Endothelial cell (in vitro differentiated cells): ENCODE results near the gene NAV3. TPM values are rescaled to one million over a fixed set of nuclear protein-coding genes. Genes with fewer than 3 reads are reported as not detected.

Experiments
- DNase-seq: peaks from one replicate; pipeline ENCODE4 v3.0.0; 2021; ENCODE audit warnings: low spot score
- H3K27ac Mint-ChIP-seq: one replicate; pipeline ENCODE4 v1.8.0; 2021; ENCODE audit warnings: mixed read lengths, inconsistent platforms; ENCODE audit not compliant: unreplicated experiment
- H3K27me3 Mint-ChIP-seq: one replicate; pipeline ENCODE4 v1.8.0; 2021; ENCODE audit warnings: mild to moderate bottlenecking, moderate library complexity, mixed read lengths, inconsistent platforms; ENCODE audit not compliant: unreplicated experiment
- H3K36me3 Mint-ChIP-seq: one replicate; pipeline ENCODE4 v1.8.0; 2021; ENCODE audit warnings: mild to moderate bottlenecking, low read depth, mixed read lengths, inconsistent platforms; ENCODE audit not compliant: unreplicated experiment
- H3K4me1 Mint-ChIP-seq: one replicate; pipeline ENCODE4 v1.8.0; 2021; ENCODE audit warnings: mild to moderate bottlenecking, mixed read lengths, inconsistent platforms; ENCODE audit not compliant: unreplicated experiment
- H3K4me3 Mint-ChIP-seq: one replicate; pipeline ENCODE4 v1.8.0; 2021; ENCODE audit warnings: mild to moderate bottlenecking, mixed read lengths, inconsistent platforms; ENCODE audit not compliant: unreplicated experiment
- H3K9me3 Mint-ChIP-seq: one replicate; pipeline ENCODE4 v1.8.0; 2021; ENCODE audit warnings: mixed read lengths, inconsistent platforms; ENCODE audit not compliant: unreplicated experiment
- CTCF ChIP-seq: fragments of 200-600 bp; sonication (generic); IDR thresholded peaks from one replicate; pipeline ENCODE4 v1.5.0; 2021; ENCODE audit warnings: antibody characterized with exemption; ENCODE audit not compliant: unreplicated experiment
- total RNA-seq: library from RNA; stranded (reverse); fragmentation: NEBNext Ultra II Directional; extraction: Animal tissue kit (Norgen Biotek cat#: 25700); gene quantifications from one replicate; pipeline ENCODE4 v1.2.1, GENCODE V29; 2021; ENCODE audit not compliant: unreplicated experiment

The NAV3 gene
- total RNA-seq, 1 donor from 2014 or later, result 20.3 TPM

GRCh38 chr12:78198896-78199295, 368.2 kb downstream of the NAV3 start:
- Mint-ChIP-seq H3K36me3 (no peaks in the 10 kb centered on the region), H3K9me3 (no peaks in the 10 kb centered on the region), H3K27ac (no peak overlapping the region), H3K4me3 (no peak overlapping the region), H3K27me3 (no peaks in the 10 kb centered on the region), H3K4me1 (peaks cover 12% of the 10 kb centered on the region)
- DNase-seq, result no peak
- no peak for TF ChIP-seq CTCF

GRCh38 chr12:78199926-78200325, 369.2 kb downstream of the NAV3 start:
- H3K36me3 Mint-ChIP-seq, result no peaks in the 10 kb centered on the region
- no peak for TF ChIP-seq CTCF
- H3K9me3 Mint-ChIP-seq, result no peaks in the 10 kb centered on the region
- H3K4me1 Mint-ChIP-seq, result peaks cover 12% of the 10 kb centered on the region
- no peaks in the 10 kb centered on the region for H3K27me3 Mint-ChIP-seq
- H3K27ac Mint-ChIP-seq, result no peak overlapping the region
- H3K4me3 Mint-ChIP-seq, result no peak overlapping the region
- no peak for DNase-seq

- Mint-ChIP-seq H3K27me3 (peaks cover 1% of the 10 kb centered on the region), H3K36me3 (no peaks in the 10 kb centered on the region), H3K4me1 (peaks cover 8% of the 10 kb centered on the region), H3K27ac (no peak overlapping the region), H3K9me3 (no peaks in the 10 kb centered on the region), H3K4me3 (no peak overlapping the region)
- DNase-seq, result no peak
- TF ChIP-seq CTCF, result no peak
Measured at GRCh38 chr12:78204926-78205325, 374.2 kb downstream of the NAV3 start.

- Mint-ChIP-seq H3K27ac (no peak overlapping the region), H3K4me1 (peaks cover 2% of the 10 kb centered on the region), H3K36me3 (no peaks in the 10 kb centered on the region), H3K9me3 (no peaks in the 10 kb centered on the region), H3K27me3 (peaks cover 1% of the 10 kb centered on the region), H3K4me3 (no peak overlapping the region)
- DNase-seq, result no peak
- no peak for TF ChIP-seq CTCF
Measured at GRCh38 chr12:78208092-78208491, 377.4 kb downstream of the NAV3 start.

- TF ChIP-seq CTCF, result no peak
- Mint-ChIP-seq H3K4me3 (no peak overlapping the region), H3K27me3 (peaks cover 1% of the 10 kb centered on the region), H3K36me3 (no peaks in the 10 kb centered on the region), H3K9me3 (no peaks in the 10 kb centered on the region), H3K27ac (no peak overlapping the region), H3K4me1 (no peaks in the 10 kb centered on the region)
- no peak for DNase-seq
Measured at GRCh38 chr12:78209846-78210505, 379.3 kb downstream of the NAV3 start.
